DMS79 (cell line): ENCODE measurements around the gene M6PR.

Experiments used
- DNase-seq: peaks from one replicate; lab custom pipeline; 2025; lab: John Stamatoyannopoulos, UW

M6PR gene

GRCh38 chr12:8949342-8950220 is at the start of gene M6PR:
Gene M6PR, minus strand, starts transcription at chr12:8949645. Its CDS starts 3,241 bp downstream, at chr12:8946404.
- DNase-seq, result peak; percentile 91

- no peak for DNase-seq
Measured at GRCh38 chr12:8996682-8997405, 47.4 kb upstream of the M6PR start.

- no peak for DNase-seq
Measured at GRCh38 chr12:8995021-8995775, 45.8 kb upstream of the M6PR start.

GRCh38 chr12:8993827-8994226 is 44.4 kb upstream of the M6PR start:
- DNase-seq, result no peak

GRCh38 chr12:8991371-8992345 is 42.2 kb upstream of the M6PR start:
- DNase-seq, result no peak

GRCh38 chr12:8989413-8989812 is 40.0 kb upstream of the M6PR start, which contains the start of gene KLRG1:
Gene KLRG1, plus strand, starts transcription at chr12:8989546. Its CDS starts 90 bp downstream, at chr12:8989636.
- DNase-seq, result no peak

- DNase-seq, result no peak
Measured at GRCh38 chr12:8987685-8988084, 38.2 kb upstream of the M6PR start.

- no peak for DNase-seq
Measured at GRCh38 chr12:8987163-8987562, 37.7 kb upstream of the M6PR start.

GRCh38 chr12:8985213-8985754 is 35.8 kb upstream of the M6PR start:
- no peak for DNase-seq

GRCh38 chr12:8980137-8980536 is 30.7 kb upstream of the M6PR start:
- no peak for DNase-seq

GRCh38 chr12:8970432-8970831 is 21.0 kb upstream of the M6PR start:
- no peak for DNase-seq

- DNase-seq, result no peak
Measured at GRCh38 chr12:8969861-8970411, 20.5 kb upstream of the M6PR start.

- no peak for DNase-seq
Measured at GRCh38 chr12:8968761-8969160, 19.3 kb upstream of the M6PR start.

- DNase-seq, result no peak
Measured at GRCh38 chr12:8960176-8960575, 10.7 kb upstream of the M6PR start.

- no peak for DNase-seq
Measured at GRCh38 chr12:8958066-8958465, 8.6 kb upstream of the M6PR start.

GRCh38 chr12:8957561-8957960 is 8.1 kb upstream of the M6PR start:
- no peak for DNase-seq

GRCh38 chr12:8956772-8957171 is 7.3 kb upstream of the M6PR start:
- DNase-seq, result no peak

- DNase-seq, result no peak
Measured at GRCh38 chr12:8956073-8956472, 6.6 kb upstream of the M6PR start.

- DNase-seq, result no peak
Measured at GRCh38 chr12:8953773-8954402, 4.4 kb upstream of the M6PR start.

- no peak for DNase-seq
Measured at GRCh38 chr12:8951744-8952143, 2.3 kb upstream of the M6PR start.
